ENCODE data around the gene DUS1L.

Gene DUS1L

DNA sequence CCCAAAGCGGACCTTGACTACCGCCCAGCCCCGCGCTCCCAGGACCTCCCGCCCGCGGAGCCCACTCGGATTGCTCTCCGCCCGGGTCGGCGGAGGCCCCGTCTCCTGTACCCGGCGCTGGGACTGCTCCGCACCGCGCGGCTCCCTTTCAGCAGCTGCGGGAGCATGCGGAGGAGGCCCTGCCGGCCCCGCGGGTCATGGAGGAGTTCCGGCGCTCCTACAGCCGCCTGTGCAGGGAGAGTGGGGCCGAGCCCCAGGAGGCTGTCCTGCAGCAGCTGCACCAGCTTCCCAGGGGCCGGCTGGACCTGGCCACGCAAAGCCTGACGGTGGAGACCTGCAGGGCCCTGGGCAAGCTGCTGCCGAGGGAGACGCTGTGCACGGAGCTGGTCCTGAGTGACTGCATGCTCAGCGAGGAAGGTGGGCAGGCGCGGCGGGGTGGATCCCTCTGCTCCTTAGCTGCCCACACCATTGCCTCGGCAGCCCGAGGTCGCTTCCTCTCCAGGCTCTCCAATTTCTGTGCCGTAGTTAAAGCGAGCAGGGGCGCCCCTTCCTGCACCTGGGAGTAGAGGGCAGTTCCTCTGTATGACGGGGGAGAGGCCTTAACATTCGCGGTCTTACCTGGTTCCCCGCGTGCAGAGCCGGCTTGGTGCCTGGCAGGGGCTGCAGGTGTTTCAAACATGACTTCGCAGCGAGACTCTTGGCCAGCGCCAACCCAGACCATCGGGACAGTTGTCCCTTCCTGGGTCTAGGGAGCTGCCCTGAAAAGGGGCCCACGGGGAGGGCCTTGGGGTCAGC lies 42.0 kb downstream of the DUS1L start:
- no peak for DNase-seq (ENCODE audit: low read depth)

GRCh38 chr17:82022981-82023446 lies 42.6 kb downstream of the DUS1L start, which contains the start of gene LRRC45:
TSS of gene LRRC45 (plus strand) at chr17:82023305. CDS start at chr17:82023644, 339 bp downstream.
- peak; percentile 94 for DNase-seq (ENCODE audit: low read depth)

- DNase-seq (ENCODE audit: low read depth), result no peak
These were observed 43.2 kb downstream of the DUS1L start, which contains the start of gene CENPX for GRCh38 chr17:82022310-82022980. TSS of gene CENPX (minus strand) at chr17:82022878. CDS start at chr17:82022861, 17 bp downstream.

- no peak for DNase-seq (ENCODE audit: low read depth)
These were observed 43.7 kb downstream of the DUS1L start for GRCh38 chr17:82021900-82022309.

- DNase-seq (ENCODE audit: low read depth), result no peak
These were observed 44.3 kb downstream of the DUS1L start for GRCh38 chr17:82021107-82021899.

DNA sequence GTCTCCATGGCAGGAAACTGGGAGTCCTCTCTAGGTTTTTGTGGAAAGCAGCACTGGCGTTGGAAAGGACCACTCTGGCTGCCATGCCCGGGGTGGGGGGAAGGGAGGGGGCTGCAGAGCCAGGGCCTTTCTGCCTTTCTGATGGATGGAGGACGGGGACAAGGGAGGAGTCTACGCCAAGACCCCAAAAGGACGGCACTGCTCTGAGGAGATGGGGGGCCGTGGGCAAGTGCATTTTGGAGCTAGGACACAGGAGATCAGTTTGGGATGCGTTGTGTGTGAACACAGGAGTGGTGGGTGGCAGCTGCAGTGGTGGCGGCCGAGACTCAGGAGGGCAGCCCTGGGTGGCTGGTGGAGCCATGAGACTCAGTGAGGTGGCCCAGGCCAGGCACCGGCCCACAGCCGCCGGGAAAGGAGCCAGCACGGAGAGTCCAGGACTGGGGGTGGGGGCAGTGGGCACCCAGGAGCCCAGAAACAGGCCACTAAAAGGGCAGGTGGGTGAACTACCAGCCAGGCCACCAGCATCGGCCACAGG lies 45.0 kb downstream of the DUS1L start:
- no peak for DNase-seq (ENCODE audit: low read depth)

DNA sequence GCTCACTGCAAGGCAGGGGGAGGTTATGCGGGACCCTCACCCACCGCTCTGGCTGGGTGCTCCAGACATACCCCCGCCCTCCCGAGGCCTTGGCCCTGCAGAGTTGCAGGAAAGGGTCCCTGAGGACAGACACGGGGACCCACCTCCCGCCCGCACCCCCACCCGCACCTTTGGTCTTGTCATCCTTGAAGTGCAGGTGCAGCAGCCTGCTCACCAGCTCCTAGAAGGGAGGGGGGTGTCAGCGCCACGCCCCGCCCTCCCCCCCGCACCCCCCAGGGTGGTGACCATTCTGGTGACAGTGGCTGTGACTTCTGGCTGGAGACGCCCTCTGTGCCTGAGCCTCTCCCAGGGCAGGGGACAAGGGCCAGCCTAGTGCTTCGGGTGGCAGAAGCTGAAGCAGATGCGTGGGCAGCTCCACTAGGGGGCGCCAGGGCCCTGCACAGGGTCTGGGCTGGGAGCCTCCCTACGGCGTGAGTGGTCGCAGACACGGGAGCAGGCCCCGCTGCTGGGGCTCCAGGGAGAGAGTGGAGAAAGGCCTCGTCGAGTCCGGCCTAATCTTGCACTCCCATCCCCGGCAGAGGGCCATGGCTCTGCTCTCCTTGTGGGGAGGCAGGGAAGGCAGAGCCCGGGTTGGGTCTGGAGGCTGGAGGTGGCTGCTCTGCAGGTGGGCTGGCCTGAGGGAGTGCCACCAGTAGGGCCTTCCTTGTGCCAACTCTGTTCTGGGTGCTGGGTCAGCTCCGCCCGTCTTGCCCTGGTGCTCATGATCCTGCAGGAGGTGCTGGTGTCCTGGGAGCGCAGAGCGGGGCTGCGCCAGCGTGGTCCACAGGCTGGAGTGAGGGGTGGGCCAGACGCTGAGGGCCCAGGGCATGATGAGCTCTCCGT lies 45.7 kb downstream of the DUS1L start:
- DNase-seq (ENCODE audit: low read depth), result no peak

- no peak for DNase-seq (ENCODE audit: low read depth)
These were observed 46.5 kb downstream of the DUS1L start for GRCh38 chr17:82018989-82019689.

DNA sequence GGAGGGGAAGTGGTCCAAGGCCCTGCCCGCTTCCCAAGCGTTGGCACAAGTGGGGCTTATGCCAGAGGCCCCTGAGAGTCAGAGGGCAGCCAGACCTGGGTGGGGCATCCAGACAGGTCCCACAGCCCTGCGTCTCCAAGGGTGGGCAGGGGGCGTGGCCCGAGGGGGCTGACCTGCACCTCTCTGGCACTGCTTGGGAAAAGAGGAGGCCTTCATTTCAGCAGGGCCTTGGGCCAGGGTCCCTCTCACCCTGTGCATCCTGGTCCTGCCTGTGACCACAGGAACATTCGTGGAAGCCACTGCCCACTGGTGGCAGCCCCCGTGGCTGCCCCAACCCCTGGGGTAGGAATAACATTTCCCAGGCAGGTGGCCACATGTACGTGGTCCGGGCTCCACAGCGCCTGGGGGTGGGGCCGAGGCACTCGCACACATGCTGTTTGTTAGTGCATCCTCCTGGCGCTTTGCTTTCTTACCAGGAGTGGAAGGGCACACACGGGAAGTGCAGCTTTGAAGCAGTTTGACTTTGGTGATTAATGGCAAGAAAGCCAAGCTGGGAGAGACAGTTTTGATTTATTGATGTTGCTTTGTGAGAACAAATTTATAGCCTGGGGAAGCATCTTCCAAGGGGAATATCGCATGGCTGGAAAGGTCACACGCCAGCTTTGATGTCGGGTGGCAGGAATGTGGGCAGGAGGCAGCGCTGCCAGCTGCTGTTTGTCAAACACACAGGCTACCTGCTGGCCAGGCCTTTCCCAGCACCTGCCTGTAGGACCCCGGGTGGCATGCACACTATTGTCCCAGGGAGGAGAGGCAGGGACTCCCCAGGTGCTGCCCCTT lies 47.2 kb downstream of the DUS1L start:
- DNase-seq (ENCODE audit: low read depth), result no peak

DNA sequence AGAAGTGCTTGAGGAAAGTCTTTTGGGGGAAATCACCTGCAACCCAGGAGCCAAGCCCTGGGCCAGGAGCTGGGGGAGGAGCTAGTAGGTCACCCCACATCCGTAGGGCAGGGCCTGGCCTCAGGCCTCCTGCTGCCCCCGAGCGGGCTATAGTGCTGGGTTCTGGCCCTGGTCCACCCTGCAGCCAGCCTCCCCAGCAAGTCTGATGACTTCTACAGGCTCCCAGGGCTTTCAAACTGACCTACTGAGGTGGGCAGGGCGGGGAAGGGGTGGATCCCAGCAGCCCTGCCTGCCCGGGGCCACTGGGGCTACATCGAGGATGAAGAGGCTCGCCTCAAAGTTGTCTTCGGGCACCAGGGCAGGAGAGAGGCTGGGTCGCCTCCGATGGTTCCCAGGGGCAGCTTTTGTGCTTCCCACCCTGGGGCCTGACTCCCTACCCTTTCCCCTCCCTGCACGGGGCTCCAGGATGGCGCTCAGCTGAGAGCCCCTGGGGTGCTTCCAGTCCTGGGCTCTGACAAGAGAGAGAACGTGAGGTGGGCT lies 47.9 kb downstream of the DUS1L start:
- DNase-seq (ENCODE audit: low read depth), result no peak

DNA sequence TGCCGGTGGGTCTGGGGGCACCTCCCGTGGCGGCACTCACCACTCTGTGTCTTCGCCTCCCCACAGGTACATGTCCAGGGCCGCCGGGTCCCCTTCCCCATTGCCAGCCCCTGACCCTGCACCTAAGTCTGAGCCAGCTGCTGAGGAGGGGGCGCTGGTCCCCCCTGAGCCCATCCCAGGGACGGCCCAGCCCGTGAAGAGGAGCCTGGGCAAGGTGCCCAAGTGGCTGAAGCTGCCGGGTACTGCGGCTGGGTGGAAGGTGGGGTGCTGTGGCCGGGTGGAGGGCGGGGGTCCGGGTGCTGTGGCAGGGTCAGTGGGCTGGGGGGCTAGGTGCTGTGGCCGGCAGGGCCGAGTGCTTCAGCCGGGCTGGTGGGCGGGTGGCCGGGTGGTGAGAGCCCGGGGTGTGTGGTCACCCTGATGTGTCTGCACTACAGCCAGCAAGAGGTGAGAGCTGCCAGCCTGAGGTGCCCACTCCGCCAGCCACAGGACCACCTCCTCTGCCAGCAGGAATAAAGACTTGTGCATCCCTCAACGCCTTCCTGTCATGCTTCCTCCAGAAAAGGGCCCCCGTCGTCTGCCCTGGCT lies 48.6 kb downstream of the DUS1L start:
- no peak for DNase-seq (ENCODE audit: low read depth)

GRCh38 chr17:82016061-82016874 lies 49.3 kb downstream of the DUS1L start:
- no peak for DNase-seq (ENCODE audit: low read depth)

DNA sequence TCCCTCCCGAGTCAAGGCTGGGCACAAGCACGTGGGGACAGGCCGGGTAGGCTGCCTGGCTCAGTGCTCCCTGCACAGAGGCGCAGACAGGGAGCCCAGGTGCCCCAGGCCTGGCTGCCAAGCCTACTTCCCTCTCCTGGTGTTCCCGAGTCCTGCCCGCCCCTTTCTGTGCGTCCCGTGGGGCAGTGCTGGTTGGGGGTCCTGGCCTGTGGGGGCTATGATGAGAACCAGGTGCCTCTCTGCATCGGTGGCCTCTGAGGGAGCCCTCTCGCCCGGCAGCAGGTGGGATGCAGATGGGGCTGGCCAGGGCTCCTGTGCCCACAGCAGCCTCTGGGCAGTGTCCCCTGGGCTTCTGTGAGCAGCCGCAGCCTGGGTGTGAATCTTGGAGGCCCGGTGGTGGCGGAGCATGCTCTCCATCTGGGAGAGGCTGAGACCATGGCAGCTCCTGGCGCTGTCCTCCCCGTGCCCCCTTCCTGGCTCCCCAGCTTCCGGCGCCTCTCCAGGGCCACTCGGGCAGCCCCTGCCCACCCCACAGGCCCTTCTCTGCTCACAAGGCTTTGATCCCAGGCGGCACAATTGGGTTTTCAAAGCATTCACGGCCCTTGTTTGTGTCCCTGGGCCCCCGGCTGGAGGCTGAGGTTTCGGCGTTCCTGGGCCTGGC lies 50.2 kb downstream of the DUS1L start:
- no peak for DNase-seq (ENCODE audit: low read depth)

- DNase-seq (ENCODE audit: low read depth), result no peak
These were observed 50.7 kb downstream of the DUS1L start for GRCh38 chr17:82014971-82015310.

DNA sequence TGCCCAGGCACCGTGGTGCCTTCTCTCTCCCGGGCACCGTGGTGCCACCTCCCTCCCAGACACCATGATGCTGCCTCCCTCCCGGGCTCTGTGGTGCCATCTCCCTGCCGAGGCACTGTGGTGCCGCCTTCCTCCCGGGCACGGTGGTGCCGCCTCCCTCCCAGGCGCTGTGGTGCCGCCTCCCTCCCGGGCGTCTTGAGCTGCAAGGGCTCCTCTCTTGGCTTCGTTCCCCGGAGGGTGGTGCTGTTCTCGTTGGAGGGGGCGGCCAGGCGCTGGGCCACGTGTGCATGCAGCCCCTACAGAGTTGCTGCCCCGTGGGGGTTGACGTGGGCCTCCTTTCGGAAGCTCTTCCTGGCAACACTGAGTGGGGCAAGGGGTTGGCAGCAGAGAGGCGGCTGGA lies 51.2 kb downstream of the DUS1L start:
- DNase-seq (ENCODE audit: low read depth), result no peak

- DNase-seq (ENCODE audit: low read depth), result no peak
These were observed 51.8 kb downstream of the DUS1L start for GRCh38 chr17:82013772-82014321.

GRCh38 chr17:82013341-82013740 lies 52.3 kb downstream of the DUS1L start:
- DNase-seq (ENCODE audit: low read depth), result no peak

Data from GM04503 (cell line).